GM18861 (cell line): ENCODE measurements around the gene OSER1.

Experiments
- ATAC-seq: cut with Tn5 transposase; IDR thresholded peaks from one replicate; pipeline ENCODE4 v1.9.1; 2021; ENCODE audit not compliant: unreplicated experiment

The OSER1 gene

GRCh38 chr20:44228465-44229258 lies 18.1 kb upstream of the OSER1 start:
- ATAC-seq = no peak

- ATAC-seq = no peak
Observed at GRCh38 chr20:44224637-44225036, 14.1 kb upstream of the OSER1 start.

- no peak for ATAC-seq
Observed at GRCh38 chr20:44223721-44224120, 13.2 kb upstream of the OSER1 start.

GRCh38 chr20:44222633-44223368 lies 12.2 kb upstream of the OSER1 start:
- no peak for ATAC-seq

GRCh38 chr20:44222027-44222426 lies 11.5 kb upstream of the OSER1 start:
- no peak for ATAC-seq

GRCh38 chr20:44221368-44221954 lies 10.9 kb upstream of the OSER1 start:
- no peak for ATAC-seq

GRCh38 chr20:44219791-44220190 lies 9.2 kb upstream of the OSER1 start:
- ATAC-seq = no peak

- no peak for ATAC-seq
Observed at GRCh38 chr20:44219170-44219730, 8.7 kb upstream of the OSER1 start.

GRCh38 chr20:44218446-44218845 lies 7.9 kb upstream of the OSER1 start:
- ATAC-seq = no peak

GRCh38 chr20:44217342-44218092 lies 6.9 kb upstream of the OSER1 start:
- no peak for ATAC-seq

- no peak for ATAC-seq
Observed at GRCh38 chr20:44215125-44215524, 4.6 kb upstream of the OSER1 start.

GRCh38 chr20:44212792-44213191 lies 2.2 kb upstream of the OSER1 start:
- ATAC-seq = no peak

GRCh38 chr20:44211177-44212039 lies 837 bp upstream of the OSER1 start:
- ATAC-seq = no peak

GRCh38 chr20:44209686-44210405 lies 725 bp downstream of the OSER1 start:
- no peak for ATAC-seq

GRCh38 chr20:44208770-44209169 lies 1.8 kb downstream of the OSER1 start:
- no peak for ATAC-seq

GRCh38 chr20:44208165-44208564 lies 2.4 kb downstream of the OSER1 start:
- no peak for ATAC-seq

GRCh38 chr20:44207126-44207723 lies 3.3 kb downstream of the OSER1 start:
- no peak for ATAC-seq

- no peak for ATAC-seq
Observed at GRCh38 chr20:44206132-44206531, 4.4 kb downstream of the OSER1 start.

- no peak for ATAC-seq
Observed at GRCh38 chr20:44204832-44205215, 5.7 kb downstream of the OSER1 start.
